HepG2 (cell line): ENCODE results near the gene ATP5PB. TPM values are rescaled to one million over a fixed set of nuclear protein-coding genes. Genes with fewer than 3 reads are reported as not detected.

Experiments
- ATAC-seq: fragments of 200-7000 bp; cut with Tn5 transposase; 3 replicates; pipeline ENCODE4 v1.9.1; 2020; ENCODE audit warnings: mild to moderate bottlenecking, moderate library complexity
- BruUV-seq: library from RNA; stranded (reverse); fragments of 400-500 nt; replicated peaks from 2 replicates; lab custom pipeline; 2021; lab: Mats Ljungman, UMichigan
- CTCF ChIA-PET: fragments of 300-600 bp; formaldehyde crosslinking; extraction: SDS; loops from one replicate; lab custom pipeline; 2021; ENCODE audit warnings: low total read pairs, inconsistent platforms, low intra/inter-chr PET ratio; lab: Yijun Ruan, JAX
- POLR2A ChIA-PET: fragments of 350-600 bp; sonication (Branson Sonifier 250); formaldehyde crosslinking; loops from one replicate; lab custom pipeline; 2020; ENCODE audit warnings: antibody characterized with exemption, inconsistent platforms; lab: Yijun Ruan, JAX
- DNase-seq: peaks from one replicate; pipeline ENCODE4 v3.0.0-alpha.2; 2015; ENCODE audit warnings: low spot score
- FAIRE-seq: peaks from 3 replicates; lab custom pipeline; 2011; peaks lifted over from hg19 to GRCh38; lab: Jason Lieb, UNC
- H2AFZ ChIP-seq: one replicate; pipeline ENCODE4 v1.6.1; 2011; ENCODE audit warnings: low read length, inconsistent platforms
- H3K27ac ChIP-seq: fragments of 300-600 bp; 3 replicates; pipeline ENCODE4 v1.8.0; 2011; ENCODE audit warnings: mixed run types, mild to moderate bottlenecking, mixed read lengths, low read length, inconsistent platforms; ENCODE audit not compliant: insufficient read depth; ENCODE audit errors: extremely low read length
- H3K27me3 ChIP-seq, 2 experiments: fragments of 200-600 bp in 1 of 2; 2 replicates in 1 of 2; 3 replicates in 1 of 2; pipeline versions ENCODE4 v1.6.0 to v1.8.0; 2011; ENCODE audit warnings: low read length in 2 of 2, mild to moderate bottlenecking in 2 of 2, moderate library complexity in 2 of 2, inconsistent platforms in 1 of 2; ENCODE audit not compliant: insufficient read depth in 2 of 2, control insufficient read depth in 1 of 2
- H3K36me3 ChIP-seq, 2 experiments: fragments of 200-600 bp in 1 of 2; replicated peaks in 1 of 2; 2 replicates in 1 of 2; 3 replicates in 1 of 2; pipeline versions ENCODE4 v1.5.1 to v1.8.0; 2011; ENCODE audit warnings: low read length in 2 of 2, inconsistent platforms in 1 of 2; ENCODE audit not compliant: insufficient read depth in 2 of 2, control insufficient read depth in 1 of 2
- H3K4me1 ChIP-seq: 2 replicates; pipeline ENCODE4 v1.5.1; 2012; ENCODE audit warnings: low read length, inconsistent platforms; ENCODE audit not compliant: insufficient read depth
- H3K4me2 ChIP-seq: 2 replicates; pipeline ENCODE4 v1.6.0; 2011; ENCODE audit warnings: low read depth, low read length, inconsistent platforms
- H3K4me3 ChIP-seq, 3 experiments: fragments of 200-600 bp in 1 of 3; sonication (generic), shearing (Covaris generic) in 1 of 3; replicated peaks in 1 of 3; 2 replicates each; pipeline ENCODE4 v1.5.1; 2011 to 2016; ENCODE audit warnings: low read length in 3 of 3, inconsistent platforms in 2 of 3, low read depth in 2 of 3, mild to moderate bottlenecking in 2 of 3, control low read depth in 1 of 3, mixed read lengths in 1 of 3; ENCODE audit not compliant: insufficient read depth in 1 of 3
- H3K79me2 ChIP-seq: one replicate; pipeline ENCODE4 v1.6.1; 2011; ENCODE audit warnings: low read length, inconsistent platforms; ENCODE audit not compliant: insufficient read depth
- H3K9ac ChIP-seq: 2 replicates; pipeline ENCODE4 v1.6.0; 2011; ENCODE audit warnings: mild to moderate bottlenecking, low read depth, low read length, inconsistent platforms; ENCODE audit not compliant: insufficient read depth
- H3K9me3 ChIP-seq: 2 replicates; pipeline ENCODE4 v1.5.1; 2012; ENCODE audit warnings: mild to moderate bottlenecking, low read length
- H4K20me1 ChIP-seq: 2 replicates; pipeline ENCODE4 v1.6.0; 2011; ENCODE audit warnings: inconsistent platforms, mild to moderate bottlenecking, low read length, moderate library complexity; ENCODE audit not compliant: insufficient read depth
- CHD4 ChIP-seq: fragments of 200-600 bp; sonication (generic); IDR thresholded peaks from 2 replicates; pipeline ENCODE4 v1.7.0; 2017; ENCODE audit warnings: mild to moderate bottlenecking, low read length, borderline replicate concordance
- DR1 ChIP-seq: sonication (generic); formaldehyde crosslinking; IDR thresholded peaks from 2 replicates; pipeline ENCODE4 v1.8.0; 2021; ENCODE audit warnings: mild to moderate bottlenecking, missing genetic modification reagents, inconsistent platforms
- E2F5 ChIP-seq: sonication (generic); formaldehyde crosslinking; conservative IDR thresholded peaks from 2 replicates; pipeline ENCODE4 v1.4.0; 2020; ENCODE audit warnings: missing genetic modification reagents
- HNRNPH1 ChIP-seq: fragments of 200-400 bp; formaldehyde crosslinking; optimal IDR thresholded peaks from 2 replicates; pipeline ENCODE3; 2017; ENCODE audit warnings: mild to moderate bottlenecking, low read depth, low read length
- MAFF ChIP-seq: IDR thresholded peaks from 2 replicates; pipeline ENCODE4 v1.6.1; 2011; ENCODE audit warnings: low read depth, low read length, improper control_type of control experiment
- MAFK ChIP-seq, 2 experiments: IDR thresholded peaks in 1 of 2; conservative IDR thresholded peaks in 1 of 2; 2 replicates each; pipeline ENCODE4 v1.6.1; 2011; ENCODE audit warnings: improper control_type of control experiment in 2 of 2, low read length in 2 of 2
- NFE2 ChIP-seq: sonication (generic); formaldehyde crosslinking; IDR thresholded peaks from 2 replicates; pipeline ENCODE4 v1.4.0; 2020; ENCODE audit warnings: missing genetic modification reagents
- RNF219 ChIP-seq: sonication (generic); formaldehyde crosslinking; IDR thresholded peaks from 2 replicates; pipeline ENCODE4 v1.5.0; 2020; ENCODE audit warnings: mild to moderate bottlenecking, missing genetic modification reagents
- USF2 ChIP-seq, 2 experiments: sonication (generic) in 1 of 2; formaldehyde crosslinking in 1 of 2; IDR thresholded peaks; 2 replicates each; pipeline versions ENCODE4 v1.5.1 to v1.6.1; 2011 to 2020; ENCODE audit warnings: borderline replicate concordance in 1 of 2, low read depth in 1 of 2, low read length in 1 of 2, mild to moderate bottlenecking in 1 of 2, missing genetic modification reagents in 1 of 2, moderate library complexity in 1 of 2
- WGBS: methylation state at CpG from one replicate; pipeline ENCODE4 v1.1.6; 2017; ENCODE audit warnings: low lambda C conversion rate; 5-methylcytosine and 5-hydroxymethylcytosine counted together
- in situ Hi-C: cut with HindIII; loops from 2 replicates; pipeline ENCODE4 v1.10.0; 2017; ENCODE audit warnings: low pct_unique_long_range_greater_than_20kb; ENCODE audit not compliant: extremely low pct_ligation_motif_present
- intact Hi-C: fragments of 100-400 bp; cut with micrococcal nuclease; formaldehyde crosslinking; loops from one replicate; pipeline ENCODE4 v1.10.0; 2022; ENCODE audit not compliant: unreplicated experiment
- polyA plus RNA-seq, 8 experiments: library from polyadenylated mRNA; depleted of rRNA in 3 of 8; stranded (reverse) in 7 of 8; unstranded in 1 of 8; fragments of >200 nt; fragmentation: Illumina TruSeq in 4 of 8; extraction: Trizol in 4 of 8; gene quantifications; 2 replicates each; pipeline versions ENCODE4 v1.2.1 to v1.2.3, GENCODE V29; 2011 to 2016; ENCODE audit warnings: low read depth in 4 of 8, missing spikeins in 1 of 8, mixed read lengths in 1 of 8; ENCODE audit not compliant: insufficient read depth in 1 of 8
- total RNA-seq, 5 experiments: library from RNA; depleted of rRNA; stranded (reverse); fragments of >200 nt; fragmentation: Illumina TruSeq; extraction: Trizol; gene quantifications; 2 replicates each; pipeline ENCODE4 v1.2.3, GENCODE V29; 2016; ENCODE audit warnings: low read depth in 1 of 5
- TF ChIP-seq, protein P1 (sequence below): sonication (generic); formaldehyde crosslinking; IDR thresholded peaks from 2 replicates; pipeline ENCODE4 v1.5.0; 2020; ENCODE audit warnings: missing genetic modification reagents

The ATP5PB gene
- total and polyA plus RNA-seq, 2 of the 13 experiments (the other 11 are each of a cell fraction or from before 2014, with no cell fraction given) = 297 to 541 TPM

DNA sequence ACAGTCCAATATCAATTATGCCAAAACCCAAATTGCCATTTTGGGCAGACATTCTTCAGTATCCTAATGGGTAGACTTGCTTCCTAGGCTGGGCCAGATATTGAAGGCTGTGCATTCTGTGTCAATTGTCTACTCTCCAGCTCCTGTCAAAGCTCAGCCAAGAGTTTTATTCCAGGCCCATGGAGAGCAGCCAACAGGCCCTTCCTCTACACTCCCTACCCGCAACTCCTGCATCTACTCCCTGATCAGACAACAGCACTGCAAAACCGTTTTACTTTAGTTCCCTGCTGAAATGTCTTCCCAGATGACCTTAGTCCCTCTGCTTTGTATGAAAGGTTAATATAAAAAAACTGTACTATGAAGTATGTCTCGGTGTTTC lies 60.7 kb downstream of the ATP5PB start:
- ChIA-PET CTCF (interaction anchor here (3.3 kb wide), 1 partner anchor 146 kb away, joined by 27 read pairs; no protein-coding TSS in a partner anchor), POLR2A (interaction anchor here (3.6 kb wide), 1 partner anchor 25 kb away, joined by 45 read pairs; no protein-coding TSS in a partner anchor)
- in situ Hi-C loops (loop anchor here (5.0 to 10.0 kb wide), 2 partner anchors 115 to 147 kb away; no protein-coding TSS in a partner anchor), intact Hi-C loops (loop anchor here (2.0 to 5.0 kb wide), 3 partner anchors 25 to 111 kb away; no protein-coding TSS in a partner anchor)
- Histone ChIP-seq H3K4me1 (peaks cover 87% of the 10 kb centered on the region), H3K27me3 (no peaks in the 10 kb centered on the region; a peak in 1 of 5 replicates), H3K27ac (no peak overlapping the region), H3K4me3 (no peak overlapping the region), H3K4me2 (no peak overlapping the region; the same call in 1 of the 2 replicates), H4K20me1 (no peaks in the 10 kb centered on the region), H3K36me3 (no peaks in the 10 kb centered on the region), H3K9me3 (no peaks in the 10 kb centered on the region), H2AFZ (no peak overlapping the region), H3K79me2 (no peaks in the 10 kb centered on the region), H3K9ac (no peak overlapping the region)
- WGBS = 53% methylated on average over 3 of the region's 3 CpGs
- BruUV-seq = no TSS peak
- TF ChIP-seq DR1 (CRISPR knock-in tag) = no peak
- TF ChIP-seq CHD4 = 0 out of 2 replicates have a peak, but pooled peaks have one; percentile 21
- no peak for FAIRE-seq
- no peak for DNase-seq
- no peak for ATAC-seq

GRCh38 chr1:111511370-111511769 lies 62.1 kb downstream of the ATP5PB start:
- Histone ChIP-seq H3K36me3 (no peaks in the 10 kb centered on the region), H3K79me2 (no peaks in the 10 kb centered on the region), H3K9me3 (no peaks in the 10 kb centered on the region), H3K27me3 (no peaks in the 10 kb centered on the region; a peak in 1 of 5 replicates), H3K27ac (no peak overlapping the region), H4K20me1 (no peaks in the 10 kb centered on the region), H3K4me2 (no peak overlapping the region; the same call in 1 of the 2 replicates), H3K4me1 (peaks cover 76% of the 10 kb centered on the region), H2AFZ (no peak overlapping the region), H3K4me3 (no peak overlapping the region; a peak in 1 of 6 replicates), H3K9ac (no peak overlapping the region)
- no TSS peak for BruUV-seq
- intact Hi-C loops = no loop called here
- 26% methylated on average over 3 of the region's 3 CpGs for WGBS
- FAIRE-seq = no peak
- POLR2A ChIA-PET = interaction anchor here (2.5 kb wide), 1 partner anchor 108 kb away, joined by 7 read pairs; the partner anchor contains the start of gene RAP1A
- CTCF ChIA-PET = no interaction called here
- DNase-seq = no peak
- in situ Hi-C loops = no loop called here
- no peak for ATAC-seq
- TF ChIP-seq MAFK (conservative IDR thresholded peaks at IDR 0.05 in 1 of 2, IDR thresholded peaks at IDR 0.05 in 1 of 2; ENCODE audit: low read length in 2 of 2) (0 out of 4 replicates have a peak, but pooled peaks of 1 of the 2 experiments have one; percentile 4), E2F5 (CRISPR knock-in tag) (no peak), USF2 (IDR thresholded peaks at IDR 0.05; ENCODE audit: low read depth, low read length) (peak; percentile 44; the same call in 1 of the 2 replicates), USF2 (CRISPR knock-in tag; IDR thresholded peaks at IDR 0.05; ENCODE audit: borderline replicate concordance) (no peak), NFE2 (CRISPR knock-in tag) (no peak), HNRNPH1 (no peak), RNF219 (CRISPR knock-in tag) (no peak), MAFF (0 out of 2 replicates have a peak, but pooled peaks have one; percentile 3)
- TF ChIP-seq, protein P1, sequence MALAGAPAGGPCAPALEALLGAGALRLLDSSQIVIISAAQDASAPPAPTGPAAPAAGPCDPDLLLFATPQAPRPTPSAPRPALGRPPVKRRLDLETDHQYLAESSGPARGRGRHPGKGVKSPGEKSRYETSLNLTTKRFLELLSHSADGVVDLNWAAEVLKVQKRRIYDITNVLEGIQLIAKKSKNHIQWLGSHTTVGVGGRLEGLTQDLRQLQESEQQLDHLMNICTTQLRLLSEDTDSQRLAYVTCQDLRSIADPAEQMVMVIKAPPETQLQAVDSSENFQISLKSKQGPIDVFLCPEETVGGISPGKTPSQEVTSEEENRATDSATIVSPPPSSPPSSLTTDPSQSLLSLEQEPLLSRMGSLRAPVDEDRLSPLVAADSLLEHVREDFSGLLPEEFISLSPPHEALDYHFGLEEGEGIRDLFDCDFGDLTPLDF (CRISPR knock-in tag) = no peak
